Activated B cell treated with CpG ODN at 0.5 μM for 24 hours (primary cell): Measurements from ENCODE around the gene LBHD1. TPM values are rescaled to one million over a fixed set of nuclear protein-coding genes. Genes with fewer than 3 reads are reported as not detected.
A peak's percentile ranks its signal among the peaks of the same experiment; 100 is the strongest.

ENCODE experiments used
- ATAC-seq: fragments of 200-7000 bp; cut with Tn5 transposase; one replicate; pipeline ENCODE4 v1.10.0; 2021; ENCODE audit warnings: low read depth, mild to moderate bottlenecking, moderate library complexity
- CTCF ChIA-PET: fragments of 350-600 bp; sonication (Branson Sonifier 250); formaldehyde crosslinking; loops from one replicate; lab custom pipeline; 2021; ENCODE audit warnings: antibody characterized with exemption; lab: Charles Lee
- POLR2A ChIA-PET: fragments of 350-600 bp; sonication (Branson Sonifier 250); formaldehyde crosslinking; loops from one replicate; lab custom pipeline; 2021; ENCODE audit warnings: antibody characterized with exemption; lab: Charles Lee
- DNase-seq: peaks from one replicate; pipeline ENCODE4 v3.0.0; 2022
- H3K27ac Mint-ChIP-seq: one replicate; pipeline ENCODE4 v1.8.0; 2020; ENCODE audit warnings: mixed read lengths
- H3K27me3 Mint-ChIP-seq: one replicate; pipeline ENCODE4 v1.8.0; 2021; ENCODE audit warnings: mixed read lengths
- H3K36me3 Mint-ChIP-seq: one replicate; pipeline ENCODE4 v1.8.0; 2021; ENCODE audit warnings: low read depth, mixed read lengths
- H3K4me1 Mint-ChIP-seq: one replicate; pipeline ENCODE4 v1.8.0; 2021; ENCODE audit warnings: mixed read lengths
- H3K4me3 Mint-ChIP-seq: one replicate; pipeline ENCODE4 v1.8.0; 2020; ENCODE audit warnings: mild to moderate bottlenecking, mixed read lengths
- H3K9me3 Mint-ChIP-seq: one replicate; pipeline ENCODE4 v1.8.0; 2020; ENCODE audit warnings: mixed read lengths
- CTCF ChIP-seq: fragments of 200-600 bp; IDR thresholded peaks from one replicate; pipeline ENCODE4 v1.8.0; 2022; ENCODE audit warnings: antibody characterized with exemption, mild to moderate bottlenecking
- intact Hi-C: fragments of 100-400 bp; cut with micrococcal nuclease; formaldehyde crosslinking; loops from one replicate; pipeline ENCODE4 v1.15.1; 2024
- total RNA-seq: library from RNA; stranded (reverse); gene quantifications from 2 replicates; pipeline ENCODE4 v1.2.3, GENCODE V29; 2022

LBHD1 gene
- total RNA-seq, 1 donor from 2014 or later: 24.9 TPM

- H3K27ac Mint-ChIP-seq: no peak overlapping the region
- H3K27me3 Mint-ChIP-seq: peaks cover 7% of the 10 kb centered on the region
- ChIA-PET CTCF (no interaction called here), POLR2A (interaction anchor here (0.6 to 1.6 kb wide), 5 partner anchors 20 to 128 kb away, joined by 3 to 8 read pairs (median 3); partner anchors contain the start of gene GANAB)
- ATAC-seq (peak; percentile 28), DNase-seq (no peak)
- no peak for TF ChIP-seq CTCF
- H3K4me3 Mint-ChIP-seq: no peak overlapping the region
- intact Hi-C loops: no loop called here
- peaks cover 23% of the 10 kb centered on the region for H3K36me3 Mint-ChIP-seq
- H3K9me3 Mint-ChIP-seq: no peaks in the 10 kb centered on the region
- no peaks in the 10 kb centered on the region for H3K4me1 Mint-ChIP-seq
Measured at GRCh38 chr11:62687508-62688396, 15.7 kb upstream of the LBHD1 start.

GRCh38 chr11:62682518-62682917 is 10.5 kb upstream of the LBHD1 start:
- DNase-seq: no peak
- H3K27me3 Mint-ChIP-seq: peaks cover 4% of the 10 kb centered on the region
- peaks cover 25% of the 10 kb centered on the region for H3K4me1 Mint-ChIP-seq
- no peak for ATAC-seq
- no peak overlapping the region for H3K27ac Mint-ChIP-seq
- no peak overlapping the region for H3K4me3 Mint-ChIP-seq
- TF ChIP-seq CTCF: no peak
- CTCF ChIA-PET: interaction anchor here (2.6 kb wide), 1 partner anchor 12 kb away, joined by 7 read pairs; no protein-coding TSS in a partner anchor
- intact Hi-C loops: no loop called here
- H3K9me3 Mint-ChIP-seq: no peaks in the 10 kb centered on the region
- H3K36me3 Mint-ChIP-seq: peaks cover 13% of the 10 kb centered on the region
- POLR2A ChIA-PET: interaction anchor here (0.6 to 3.1 kb wide), 2 partner anchors 10 to 173 kb away, joined by 3 to 18 read pairs; partner anchors contain the start of genes LBHD1 and UQCC3

GRCh38 chr11:62680825-62681240 is 8.8 kb upstream of the LBHD1 start:
- H3K4me1 Mint-ChIP-seq: peaks cover 36% of the 10 kb centered on the region
- peaks cover 30% of the 10 kb centered on the region for H3K36me3 Mint-ChIP-seq
- intact Hi-C loops: loop anchor here (1.0 kb wide), 2 partner anchors 13 to 181 kb away; no protein-coding TSS in a partner anchor

GRCh38 chr11:62678770-62679696 is 7.0 kb upstream of the LBHD1 start, which contains the start of gene UBXN1:
Gene UBXN1 (minus strand): TSS chr11:62679073. CDS start chr11:62678923, 150 bp downstream.
- Mint-ChIP-seq H3K27ac (peak within 1 kb of the TSS; percentile 96), H3K9me3 (no peaks in the 10 kb centered on the region), H3K4me3 (peak within 1 kb of the TSS; percentile 91), H3K27me3 (no peaks in the 10 kb centered on the region), H3K4me1 (peaks cover 41% of the 10 kb centered on the region), H3K36me3 (peaks cover 39% of the 10 kb centered on the region)
- no peak for TF ChIP-seq CTCF
- DNase-seq: peak; percentile 77
- ChIA-PET CTCF (interaction anchor here (1.9 to 2.3 kb wide), 3 partner anchors 10 to 202 kb away, joined by 4 to 21 read pairs (median 7); partner anchors contain the start of genes LRRN4CL and SLC3A2), POLR2A (interaction anchor here (0.5 to 9.2 kb wide), 21 partner anchors 7 to 202 kb away, joined by 3 to 175 read pairs (median 6); partner anchors contain the start of genes B3GAT3, BSCL2, C11orf98 and CSKMT)
- intact Hi-C loops: loop anchor here (1.0 to 2.0 kb wide), 6 partner anchors 8 to 49 kb away; partner anchors contain the start of genes BSCL2, C11orf98, CSKMT and GANAB
- peak; percentile 74 for ATAC-seq

More at GRCh38 chr11:62680825-62681240, 8.8 kb upstream of the LBHD1 start:
- Mint-ChIP-seq H3K4me3 (peak overlapping the region; percentile 73), H3K9me3 (no peaks in the 10 kb centered on the region), H3K27me3 (no peaks in the 10 kb centered on the region), H3K27ac (peak overlapping the region; percentile 76)
- ChIA-PET CTCF (interaction anchor here (0.7 to 2.3 kb wide), 10 partner anchors 9 to 286 kb away, joined by 3 to 21 read pairs (median 4); partner anchors contain the start of genes LRRN4CL, SLC3A2 and TUT1), POLR2A (interaction anchor here (0.6 to 9.2 kb wide), 23 partner anchors 9 to 1295 kb away, joined by 3 to 175 read pairs (median 4); partner anchors contain the start of genes B3GAT3, BSCL2, C11orf98 and CSKMT)
- TF ChIP-seq CTCF: no peak
- ATAC-seq (peak; percentile 77), DNase-seq (no peak)
